Lung (tissue), 12 donors: ENCODE measurements around the gene CLCN3. TPM values are rescaled to one million over a fixed set of nuclear protein-coding genes. Genes with fewer than 3 reads are reported as not detected.

Experiments used
- ATAC-seq: fragments of 200-7000 bp; cut with Tn5 transposase; one replicate; pipeline ENCODE4 v1.9.1; 2020; ENCODE audit warnings: moderate number of reproducible peaks; ENCODE audit not compliant: insufficient read depth, low FRiP score
- DNase-seq, 3 donors: peaks; one replicate each; pipeline ENCODE4 v3.0.0-alpha.2; 2013 to 2017
- H3K27ac ChIP-seq, 2 donors: one replicate each; pipeline ENCODE4 v1.5.1; 2013; ENCODE audit warnings: mild to moderate bottlenecking in 2 of 2, moderate library complexity in 2 of 2, control low read depth in 1 of 2, inconsistent platforms in 1 of 2, low read depth in 1 of 2, low read length in 1 of 2
- H3K27me3 ChIP-seq, 3 donors: one replicate each; pipeline ENCODE4 v1.5.1; 2013; ENCODE audit warnings: low read length in 2 of 3; ENCODE audit not compliant: control insufficient read depth in 3 of 3, insufficient read depth in 3 of 3
- H3K36me3 ChIP-seq, 4 donors: one replicate each; pipeline ENCODE4 v1.5.1; 2013; ENCODE audit warnings: low read length in 4 of 4, mild to moderate bottlenecking in 1 of 4, moderate library complexity in 1 of 4; ENCODE audit not compliant: control insufficient read depth in 4 of 4, insufficient read depth in 4 of 4
- H3K4me1 ChIP-seq, 5 donors: one replicate each; pipeline ENCODE4 v1.5.1; 2013; ENCODE audit warnings: low read length in 5 of 5, mild to moderate bottlenecking in 2 of 5, moderate library complexity in 1 of 5; ENCODE audit not compliant: control insufficient read depth in 5 of 5, insufficient read depth in 5 of 5
- H3K4me3 ChIP-seq: one replicate; pipeline ENCODE4 v1.5.1; 2013; ENCODE audit warnings: mild to moderate bottlenecking, control low read depth, moderate library complexity
- H3K9ac ChIP-seq, 2 donors: one replicate each; pipeline ENCODE4 v1.5.1; 2013; ENCODE audit warnings: low read length in 2 of 2, control low read depth in 1 of 2; ENCODE audit not compliant: insufficient read depth in 1 of 2
- H3K9me3 ChIP-seq, 4 donors: one replicate each; pipeline ENCODE4 v1.5.1; 2013; ENCODE audit warnings: low read length in 3 of 4, mild to moderate bottlenecking in 1 of 4, moderate library complexity in 1 of 4; ENCODE audit not compliant: control insufficient read depth in 4 of 4, insufficient read depth in 3 of 4
- CTCF ChIP-seq: IDR thresholded peaks from 2 replicates; pipeline ENCODE4 v1.5.1; 2012; ENCODE audit warnings: mild to moderate bottlenecking; ENCODE audit errors: control extremely low read depth, extremely low read depth
- WGBS, 2 donors: extraction: QIAGEN DNeasy Blood & Tissue Kit; methylation state at CpG; one replicate each; pipeline ENCODE4 v1.1.7; 2013; 5-methylcytosine and 5-hydroxymethylcytosine counted together
- polyA plus RNA-seq, 2 donors: library from polyadenylated mRNA; stranded (reverse); fragments of 200-250 nt; gene quantifications; one replicate each; pipeline ENCODE4 v1.2.1, GENCODE V29; 2013
- total RNA-seq, 2 donors: library from RNA; depleted of rRNA in 1 of 2; stranded (reverse); fragments of >200 nt in 1 of 2; gene quantifications; one replicate each; pipeline ENCODE4 v1.2.1, GENCODE V29; 2014 to 2021
- donor health status: control.
- donor health status: control.
- donor health status: Bipolar disorder and iron deficiency.
- donor health status: healthy.
- donor health status: DM: yes; HTN: yes; CAD: no.

Gene CLCN3
- total and polyA plus RNA-seq, 4 donors = 11.0 to 59.6 (median 27.6) TPM

- Histone ChIP-seq H3K9me3 (no peaks in the 10 kb centered on the region), H3K27me3 (no peaks in the 10 kb centered on the region), H3K36me3 (no peaks in the 10 kb centered on the region), H3K27ac (peak overlapping the region in 1 of 2 donors; percentile 80), H3K9ac (peak overlapping the region in 1 of 2 donors; percentile 96), H3K4me1 (peaks cover 0 to 33% (median 3%) of the 10 kb centered on the region in 5 donors), H3K4me3 (no peak overlapping the region)
- ATAC-seq (no peak), DNase-seq (peak in 1 of 3 donors; percentile 43)
- TF ChIP-seq CTCF = no peak
- WGBS, 2 donors = 68 to 73% methylated on average over 6 of the region's 6 CpGs
Measured at GRCh38 chr4:169658975-169659715, 38.8 kb downstream of the CLCN3 start.

- Histone ChIP-seq H3K27ac (peak overlapping the region; percentile 72 to 96), H3K4me1 (peaks cover 0 to 40% (median 3%) of the 10 kb centered on the region in 5 donors), H3K9ac (peak overlapping the region; percentile 46 to 96), H3K27me3 (no peaks in the 10 kb centered on the region), H3K4me3 (no peak overlapping the region), H3K9me3 (no peaks in the 10 kb centered on the region), H3K36me3 (no peaks in the 10 kb centered on the region)
- ATAC-seq (peak; percentile 97), DNase-seq (peak; percentile 86 to 96 (median 95))
- 18 to 21% methylated on average over 14 of the region's 14 CpGs for WGBS, 2 donors
- TF ChIP-seq CTCF = no peak
Measured at GRCh38 chr4:169659716-169660670, 39.6 kb downstream of the CLCN3 start.

- no peaks in the 10 kb centered on the region for H3K9me3 ChIP-seq
- ATAC-seq = no peak
- TF ChIP-seq CTCF = no peak
- peak in 1 of 3 donors; percentile 34 for DNase-seq
- no peaks in the 10 kb centered on the region for H3K27me3 ChIP-seq
- peaks cover 0 to 48% (median 7%) of the 10 kb centered on the region in 5 donors for H3K4me1 ChIP-seq
- H3K9ac ChIP-seq = peak overlapping the region in 1 of 2 donors; percentile 96
- H3K27ac ChIP-seq = no peak overlapping the region
- no peaks in the 10 kb centered on the region for H3K36me3 ChIP-seq
- 63 to 75% methylated on average over 3 of the region's 3 CpGs for WGBS, 2 donors
- no peak overlapping the region for H3K4me3 ChIP-seq
Measured at GRCh38 chr4:169660929-169661328, 40.6 kb downstream of the CLCN3 start.
